PC-3 (cell line): ENCODE results near the gene GASK1B. TPM values are rescaled to one million over a fixed set of nuclear protein-coding genes. Genes with fewer than 3 reads are reported as not detected.

Experiments
- ATAC-seq: fragments of 200-7000 bp; cut with Tn5 transposase; 2 replicates; pipeline ENCODE4 v1.9.1; 2020; ENCODE audit warnings: mild to moderate bottlenecking, moderate library complexity
- BruUV-seq: library from RNA; stranded (reverse); fragments of 400-500 nt; replicated peaks from 2 replicates; lab custom pipeline; 2021; lab: Mats Ljungman, UMichigan
- CTCF ChIA-PET: fragments of 300-600 bp; sonication (Branson Sonifier 250); formaldehyde crosslinking; loops from one replicate; lab custom pipeline; 2022; ENCODE audit warnings: antibody characterized with exemption; lab: Charles Lee
- POLR2A ChIA-PET: fragments of 300-600 bp; sonication (Branson Sonifier 250); formaldehyde crosslinking; loops from one replicate; lab custom pipeline; 2022; ENCODE audit warnings: antibody characterized with exemption; ENCODE audit not compliant: unreplicated experiment; lab: Charles Lee
- DNase-seq: peaks from one replicate; pipeline ENCODE4 v3.0.0-alpha.2; 2015
- H2AFZ ChIP-seq: fragments of 300-600 bp; sonication (generic); 2 replicates; pipeline ENCODE4 v1.6.0; 2016; ENCODE audit warnings: antibody characterized with exemption, low read length
- H3F3A ChIP-seq: fragments of 300-600 bp; sonication (generic); one replicate; pipeline ENCODE4 v1.6.0; 2017; ENCODE audit warnings: antibody characterized with exemption, low read length, control low read depth, mild to moderate bottlenecking; ENCODE audit not compliant: unreplicated experiment
- H3K27ac ChIP-seq: fragments of 300-600 bp; sonication (generic); 2 replicates; pipeline ENCODE4 v1.5.1; 2016; ENCODE audit warnings: mild to moderate bottlenecking, low read length
- H3K27me3 ChIP-seq: fragments of 300-600 bp; sonication (generic); 2 replicates; pipeline ENCODE4 v1.6.1; 2016; ENCODE audit warnings: low read length, mixed read lengths
- H3K36me3 ChIP-seq: fragments of 300-600 bp; sonication (generic); 2 replicates; pipeline ENCODE4 v1.6.1; 2016; ENCODE audit warnings: low read depth, mixed run types, low read length, mixed read lengths
- H3K4me1 ChIP-seq: fragments of 300-600 bp; sonication (generic); 2 replicates; pipeline ENCODE4 v1.5.1; 2016; ENCODE audit warnings: low read length; ENCODE audit not compliant: insufficient read depth
- H3K4me2 ChIP-seq: fragments of 300-600 bp; sonication (generic); 2 replicates; pipeline ENCODE4 v1.6.0; 2016; ENCODE audit warnings: low read length
- H3K4me3 ChIP-seq: fragments of 300-600 bp; sonication (generic); 2 replicates; pipeline ENCODE4 v1.5.1; 2016; ENCODE audit warnings: mild to moderate bottlenecking, low read length, mixed read lengths
- H3K79me2 ChIP-seq: fragments of 300-600 bp; sonication (generic); 2 replicates; pipeline ENCODE4 v1.6.1; 2017; ENCODE audit warnings: low read length, mixed read lengths
- H3K9ac ChIP-seq: fragments of 300-600 bp; sonication (generic); 2 replicates; pipeline ENCODE4 v1.6.0; 2016; ENCODE audit warnings: mild to moderate bottlenecking, low read length
- H3K9me2 ChIP-seq: fragments of 300-600 bp; sonication (generic); replicated peaks from 2 replicates; pipeline ENCODE4 v1.6.1; 2016; ENCODE audit warnings: mixed run types, low read length, mixed read lengths
- H3K9me3 ChIP-seq: fragments of 300-600 bp; sonication (generic); 2 replicates; pipeline ENCODE4 v1.6.1; 2016; ENCODE audit warnings: low read length, mixed read lengths
- H4K20me1 ChIP-seq: fragments of 300-600 bp; sonication (generic); 2 replicates; pipeline ENCODE4 v1.6.1; 2016; ENCODE audit warnings: low read length, mixed read lengths
- CTCF ChIP-seq: fragments of 300-600 bp; sonication (generic); conservative IDR thresholded peaks from 2 replicates; pipeline ENCODE4 v1.5.1; 2017; ENCODE audit warnings: antibody characterized with exemption, low read depth, mild to moderate bottlenecking, low read length
- EZH2 ChIP-seq: fragments of 300-600 bp; sonication (generic); IDR thresholded peaks from one replicate; pipeline ENCODE4 v1.6.1; 2017; ENCODE audit warnings: antibody characterized with exemption, mild to moderate bottlenecking, low read length; ENCODE audit not compliant: unreplicated experiment
- EZH2phosphoT487 ChIP-seq: fragments of 300-600 bp; sonication (generic); IDR thresholded peaks from 2 replicates; pipeline ENCODE4 v1.6.1; 2018; ENCODE audit warnings: mild to moderate bottlenecking, antibody characterized with exemption, low read length, borderline replicate concordance
- intact Hi-C: fragments of 100-400 bp; cut with micrococcal nuclease; formaldehyde crosslinking; loops from 2 replicates; pipeline ENCODE4 v1.9.0; 2023
- total RNA-seq: library from RNA; depleted of rRNA; stranded (reverse); fragments of >200 nt; gene quantifications from 2 replicates; pipeline ENCODE4 v1.2.3, GENCODE V29; 2014

Gene GASK1B
- total RNA-seq, 1 experiment from 2014 or later = 0.51 TPM

- no peaks in the 10 kb centered on the region for H3K79me2 ChIP-seq
- H3K4me2 ChIP-seq = no peak overlapping the region
- no peaks in the 10 kb centered on the region for H3F3A ChIP-seq
- no peak overlapping the region for H2AFZ ChIP-seq
- intact Hi-C loops = no loop called here
- ChIA-PET CTCF (no interaction called here), POLR2A (no interaction called here)
- H3K4me3 ChIP-seq = no peak overlapping the region
- no peak for DNase-seq
- ATAC-seq = no peak
- no peak overlapping the region for H3K9ac ChIP-seq
- no peak overlapping the region for H3K27ac ChIP-seq
- no peak for TF ChIP-seq EZH2
- TF ChIP-seq CTCF = no peak
- TF ChIP-seq EZH2phosphoT487 = no peak
- H3K9me2 ChIP-seq = no peaks in the 10 kb centered on the region
- H3K27me3 ChIP-seq = no peaks in the 10 kb centered on the region
- no peaks in the 10 kb centered on the region for H3K4me1 ChIP-seq
- no TSS peak for BruUV-seq
- H3K9me3 ChIP-seq = no peaks in the 10 kb centered on the region
- no peaks in the 10 kb centered on the region for H3K36me3 ChIP-seq
- no peaks in the 10 kb centered on the region for H4K20me1 ChIP-seq
These were observed 42.6 kb downstream of the GASK1B start for GRCh38 chr4:158130204-158130603.

GRCh38 chr4:158129694-158130093, 43.1 kb downstream of the GASK1B start:
- no TSS peak for BruUV-seq
- Histone ChIP-seq H3K4me1 (no peaks in the 10 kb centered on the region), H4K20me1 (no peaks in the 10 kb centered on the region), H3K9ac (no peak overlapping the region), H3K79me2 (no peaks in the 10 kb centered on the region), H3K27ac (no peak overlapping the region), H2AFZ (no peak overlapping the region), H3K27me3 (no peaks in the 10 kb centered on the region), H3K36me3 (no peaks in the 10 kb centered on the region), H3K4me2 (no peak overlapping the region), H3K9me3 (no peaks in the 10 kb centered on the region), H3K4me3 (no peak overlapping the region), H3F3A (no peaks in the 10 kb centered on the region), H3K9me2 (no peaks in the 10 kb centered on the region)
- ATAC-seq (no peak), DNase-seq (peak; percentile 37)
- TF ChIP-seq EZH2 (no peak), CTCF (no peak), EZH2phosphoT487 (no peak)
- intact Hi-C loops = no loop called here
- CTCF ChIA-PET = no interaction called here
- POLR2A ChIA-PET = no interaction called here

- no TSS peak for BruUV-seq
- no peak for ATAC-seq
- no peak for TF ChIP-seq EZH2phosphoT487
- TF ChIP-seq CTCF = no peak
- no peak for TF ChIP-seq EZH2
These were observed 44.3 kb downstream of the GASK1B start for GRCh38 chr4:158128540-158128939.

More at GRCh38 chr4:158128540-158128939, 44.3 kb downstream of the GASK1B start:
- no peak overlapping the region for H3K4me3 ChIP-seq
- no peak for DNase-seq
- H3K9ac ChIP-seq = no peak overlapping the region
- no peaks in the 10 kb centered on the region for H3K27me3 ChIP-seq
- H3K79me2 ChIP-seq = no peaks in the 10 kb centered on the region
- no peak overlapping the region for H3K27ac ChIP-seq
- ChIA-PET CTCF (no interaction called here), POLR2A (no interaction called here)
- no peaks in the 10 kb centered on the region for H3K4me1 ChIP-seq
- H3K4me2 ChIP-seq = no peak overlapping the region
- intact Hi-C loops = no loop called here
- no peaks in the 10 kb centered on the region for H3K36me3 ChIP-seq
- no peaks in the 10 kb centered on the region for H4K20me1 ChIP-seq
- no peak overlapping the region for H2AFZ ChIP-seq
- no peaks in the 10 kb centered on the region for H3K9me3 ChIP-seq
- H3K9me2 ChIP-seq = no peaks in the 10 kb centered on the region
- H3F3A ChIP-seq = no peaks in the 10 kb centered on the region
